Measurements from ENCODE around the gene CCL19.
"Not testable (repeated sequence)": the region's sequence is repeated elsewhere in the genome, so short reads cannot be mapped to it uniquely, and the experiment has no call there.

CCL19 gene

GRCh38 chr9:34690983-34691935, at the start of gene CCL19:
Gene CCL19, minus strand, starts transcription at chr9:34691276. Its CDS starts 137 bp downstream, at chr9:34691139.
- H3K27ac ChIP-seq, result no peak within 1 kb of the TSS
- TF ChIP-seq ZFX (IDR thresholded peaks at IDR 0.05) (no peak), CTCF (conservative IDR thresholded peaks at IDR 0.05) (no peak)

GRCh38 chr9:34740176-34740575, 49.1 kb upstream of the CCL19 start:
- not testable (repeated sequence) for H3K27ac ChIP-seq

- no peak for TF ChIP-seq ZFX (IDR thresholded peaks at IDR 0.05)
- no peak for TF ChIP-seq CTCF (conservative IDR thresholded peaks at IDR 0.05)
- H3K27ac ChIP-seq, result no peak overlapping the region
These were observed 46.7 kb upstream of the CCL19 start for GRCh38 chr9:34737677-34738260.

GRCh38 chr9:34734720-34735119, 43.6 kb upstream of the CCL19 start:
- H3K27ac ChIP-seq, result no peak overlapping the region

GRCh38 chr9:34732886-34733285, 41.8 kb upstream of the CCL19 start:
- no peak overlapping the region for H3K27ac ChIP-seq
- TF ChIP-seq CTCF (conservative IDR thresholded peaks at IDR 0.05) (no peak), ZFX (IDR thresholded peaks at IDR 0.05) (no peak)

More at GRCh38 chr9:34734720-34735119, 43.6 kb upstream of the CCL19 start:
- TF ChIP-seq ZFX (IDR thresholded peaks at IDR 0.05) (no peak), CTCF (conservative IDR thresholded peaks at IDR 0.05) (no peak)

GRCh38 chr9:34732478-34732877, 41.4 kb upstream of the CCL19 start:
- no peak overlapping the region for H3K27ac ChIP-seq
- no peak for TF ChIP-seq ZFX (IDR thresholded peaks at IDR 0.05)

GRCh38 chr9:34723141-34723540, 32.1 kb upstream of the CCL19 start:
- TF ChIP-seq ZFX (IDR thresholded peaks at IDR 0.05) (no peak), CTCF (conservative IDR thresholded peaks at IDR 0.05) (no peak)

GRCh38 chr9:34719769-34720025, 28.6 kb upstream of the CCL19 start:
- not testable (repeated sequence) for H3K27ac ChIP-seq

More at GRCh38 chr9:34723141-34723540, 32.1 kb upstream of the CCL19 start:
- no peak overlapping the region for H3K27ac ChIP-seq
